GM19468 (cell line): Measurements from ENCODE around the gene STIM2.
"Not testable (repeated sequence)": the region's sequence is repeated elsewhere in the genome, so short reads cannot be mapped to it uniquely, and the experiment has no call there.

ENCODE experiments used
- ATAC-seq: cut with Tn5 transposase; IDR thresholded peaks from one replicate; pipeline ENCODE4 v1.9.1; 2021; ENCODE audit warnings: mild to moderate bottlenecking, moderate library complexity, moderate number of reproducible peaks; ENCODE audit not compliant: unreplicated experiment; ENCODE audit errors: extremely low read depth

Gene STIM2

DNA sequence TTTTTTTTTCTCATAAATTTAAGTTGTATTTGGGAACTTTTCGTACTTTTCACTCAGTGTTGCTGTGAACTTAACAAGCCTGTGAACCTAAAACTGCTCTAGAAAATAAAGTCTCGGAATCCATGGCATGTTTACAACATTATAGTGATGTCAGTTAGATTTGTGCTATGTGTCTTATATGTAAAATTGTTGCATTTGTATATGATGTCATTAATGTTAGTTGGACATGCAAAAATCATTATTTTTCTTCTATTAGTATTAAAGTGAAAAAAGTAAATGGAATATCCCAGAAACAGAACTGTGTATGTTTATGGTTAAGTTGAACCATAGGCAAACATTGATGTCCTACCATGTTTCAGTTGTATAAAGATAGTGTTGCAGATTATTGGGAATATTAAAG, 85.2 kb downstream of the STIM2 start:
- ATAC-seq, result no peak

DNA sequence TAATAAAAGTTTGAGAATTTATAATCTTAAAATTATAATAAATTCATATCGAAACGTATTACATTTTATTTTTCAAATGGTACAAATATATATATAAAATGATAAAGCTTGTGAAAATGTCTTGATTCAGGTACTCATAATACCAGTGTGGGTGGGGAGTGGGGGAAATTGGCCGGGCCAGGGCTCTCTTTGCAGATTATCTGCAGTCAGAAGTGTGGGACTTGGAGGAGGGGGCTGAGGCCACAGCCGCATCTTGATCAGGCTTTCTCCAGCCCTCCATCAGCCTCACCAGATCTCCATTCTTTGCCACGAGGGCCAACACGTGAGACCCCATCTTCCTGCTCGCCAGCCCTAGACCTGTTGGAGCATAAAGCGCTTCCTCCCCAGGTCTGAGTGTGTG, 86.7 kb downstream of the STIM2 start:
- ATAC-seq, result no peak

DNA sequence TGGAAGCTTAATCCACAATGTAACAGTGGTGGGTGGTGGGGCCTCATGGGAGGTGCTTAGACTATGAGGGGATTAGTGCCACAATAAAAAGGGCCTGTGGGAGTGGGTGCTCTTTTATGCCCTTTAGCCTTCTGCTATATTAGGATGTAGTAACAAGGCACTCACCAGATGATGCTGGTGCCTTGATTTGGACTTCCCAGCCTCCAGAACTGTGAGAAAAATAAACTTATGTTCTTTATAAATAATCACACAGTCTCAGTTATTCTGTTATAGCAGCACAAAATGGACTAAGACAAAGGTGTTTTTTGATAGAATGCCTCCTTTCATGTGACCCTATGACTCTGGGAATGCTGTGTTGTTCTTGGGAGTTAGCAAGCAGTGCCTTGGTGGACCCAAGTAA, 89.8 kb downstream of the STIM2 start:
- ATAC-seq, result no peak

DNA sequence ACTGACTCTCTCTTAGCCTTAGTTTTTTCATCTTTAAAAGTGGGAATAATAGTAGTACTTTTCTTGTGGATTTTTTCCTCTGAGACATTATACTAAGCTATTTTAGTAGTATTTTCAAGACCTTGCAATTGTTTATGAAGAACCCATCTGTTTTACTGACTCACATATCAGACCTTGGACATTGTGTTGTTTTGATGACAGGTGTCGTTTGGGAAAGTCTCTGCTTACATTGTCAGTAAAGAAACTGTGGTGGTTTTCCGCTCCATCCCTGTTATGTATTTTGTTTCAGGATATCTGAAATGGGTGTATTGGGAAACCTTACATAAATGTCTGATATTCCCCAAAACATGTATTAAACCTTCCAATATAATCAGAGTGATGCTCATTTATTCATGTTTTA, 92.2 kb downstream of the STIM2 start:
- no peak for ATAC-seq

DNA sequence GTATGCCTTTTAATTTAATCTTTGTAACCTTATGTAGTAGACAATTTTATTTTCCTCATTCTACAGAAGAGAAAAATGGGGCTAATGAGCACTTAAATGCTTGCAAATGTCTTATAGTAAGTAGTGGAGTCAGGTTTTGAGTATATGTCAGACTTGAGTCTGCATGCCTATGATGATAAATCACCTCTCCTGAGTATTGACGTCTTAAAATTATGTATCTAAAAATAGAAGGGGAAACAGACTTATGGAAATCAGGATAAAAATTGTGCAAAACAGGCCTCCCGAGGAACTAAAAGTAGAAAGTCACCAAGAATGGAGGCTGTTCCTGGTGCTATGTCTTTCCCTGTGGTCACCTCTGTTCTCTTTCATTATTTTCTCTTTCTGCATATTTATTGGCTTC, 92.7 kb downstream of the STIM2 start:
- ATAC-seq, result no peak

DNA sequence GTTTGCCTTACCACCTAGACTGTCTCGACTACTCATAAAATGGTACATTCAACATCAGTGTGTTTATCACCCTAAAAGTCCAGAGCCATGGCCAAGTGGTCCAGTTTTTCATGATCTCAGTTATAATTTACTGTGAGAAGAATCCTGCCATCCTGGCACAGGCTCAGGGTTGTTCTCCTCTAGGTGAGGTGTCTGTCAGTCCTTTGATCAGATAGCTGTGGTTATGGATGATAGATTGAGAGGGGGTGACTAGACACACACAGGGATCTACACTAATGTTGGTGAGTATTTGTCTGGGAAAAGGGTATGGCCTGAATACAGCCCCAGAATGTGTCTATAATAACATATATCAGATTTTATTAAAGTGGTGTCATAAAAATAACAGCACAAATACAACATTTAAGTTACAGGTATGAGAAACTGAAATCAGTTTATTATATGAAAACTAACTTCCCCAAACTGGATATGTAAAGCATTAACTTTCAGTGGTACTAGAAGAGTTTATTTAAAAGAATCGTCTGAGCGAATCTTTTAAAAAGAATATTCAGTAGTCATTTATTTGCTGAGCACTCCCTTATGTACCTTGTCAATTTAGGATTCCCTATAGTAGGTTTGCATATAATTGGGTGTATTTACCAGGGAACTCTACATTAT, 93.3 kb downstream of the STIM2 start:
- no peak for ATAC-seq

DNA sequence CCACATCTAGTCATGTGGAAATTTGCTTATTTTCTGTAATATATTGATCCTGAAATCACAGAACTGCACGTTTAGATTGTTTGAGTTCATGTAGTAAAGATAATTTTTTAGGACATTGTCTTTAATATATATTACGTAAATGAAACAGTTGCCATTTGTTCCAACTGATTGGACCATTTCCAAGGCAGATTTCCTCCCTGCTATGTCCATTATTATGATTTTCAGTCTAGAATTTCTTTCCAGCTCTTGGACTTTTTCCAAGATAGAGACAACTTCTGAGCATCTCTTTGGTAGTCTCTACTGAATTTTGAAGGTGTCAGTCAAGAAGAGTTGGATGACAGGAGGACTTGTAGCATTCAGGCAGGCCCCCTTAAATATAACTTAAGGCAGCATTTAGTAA, 94.6 kb downstream of the STIM2 start:
- ATAC-seq, result no peak

DNA sequence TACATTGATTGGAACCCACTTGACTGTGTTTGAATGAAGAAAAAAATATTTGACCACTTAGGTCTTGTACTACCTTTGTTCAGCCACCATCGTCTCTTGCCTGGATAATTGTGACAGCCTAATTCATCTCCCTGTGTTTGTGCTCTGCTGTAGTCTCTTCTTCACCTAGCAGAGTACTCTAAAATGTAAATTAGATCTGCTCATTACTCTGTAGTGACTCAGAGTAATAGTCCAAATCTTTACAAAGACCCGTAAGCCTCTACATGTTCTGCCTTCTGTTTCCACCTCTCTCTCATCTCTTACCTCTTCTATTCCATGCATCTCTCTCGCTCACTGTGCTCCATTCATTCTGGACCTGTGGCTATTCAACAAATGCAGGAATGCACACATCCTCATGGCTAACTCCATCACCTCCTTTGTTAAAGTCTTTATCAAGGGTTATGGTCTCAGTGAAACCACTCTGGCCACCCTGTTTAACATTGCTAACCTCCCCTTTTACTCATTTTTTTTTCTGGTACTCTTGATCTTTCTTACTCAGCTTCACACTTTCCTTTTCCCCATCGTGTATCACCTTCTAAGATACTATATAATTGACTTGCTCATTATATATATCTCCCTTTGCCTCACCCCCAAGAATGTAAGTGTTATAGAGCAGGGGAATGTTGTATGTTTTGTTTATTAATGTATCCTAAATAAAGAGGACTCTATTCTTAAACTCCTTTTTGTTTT, 98.4 kb downstream of the STIM2 start:
- no peak for ATAC-seq

DNA sequence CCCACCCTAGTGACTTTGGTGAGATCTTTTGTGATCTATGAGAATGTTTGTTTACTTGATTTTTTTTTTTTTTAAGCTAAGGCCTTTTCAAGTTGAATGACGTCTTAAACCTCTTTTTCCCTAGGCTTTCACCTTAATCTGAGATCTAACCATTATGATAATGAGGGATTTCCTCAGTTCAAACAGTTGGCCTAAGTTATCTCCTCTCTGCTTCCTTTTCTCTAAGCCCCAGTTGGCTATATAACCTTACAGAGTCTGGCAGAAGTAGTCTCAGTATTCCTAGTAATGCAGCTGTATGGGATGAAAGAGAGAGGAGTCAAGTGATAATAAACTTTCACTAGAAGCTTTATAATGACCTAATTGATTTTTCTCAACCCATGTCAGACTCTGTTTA, 99.0 kb downstream of the STIM2 start:
- ATAC-seq, result no peak

DNA sequence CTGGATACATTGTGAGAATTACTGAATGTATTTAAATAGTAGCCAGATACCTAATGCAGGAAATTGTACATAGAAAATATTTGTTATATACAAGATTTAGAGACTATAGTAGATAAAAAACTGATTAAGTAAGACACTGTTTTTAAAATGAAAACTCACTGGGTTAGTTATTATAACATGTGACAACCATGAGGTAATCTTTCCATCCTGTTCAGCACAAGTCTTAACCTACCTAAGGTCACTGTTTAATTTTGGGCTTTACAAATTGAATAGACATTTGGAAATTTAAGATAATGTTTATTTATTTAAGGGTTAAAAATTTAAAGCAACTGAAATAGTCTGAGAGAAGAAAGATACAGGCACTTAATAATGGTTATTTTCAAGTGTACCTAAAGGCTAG, 102.1 kb downstream of the STIM2 start:
- no peak for ATAC-seq

DNA sequence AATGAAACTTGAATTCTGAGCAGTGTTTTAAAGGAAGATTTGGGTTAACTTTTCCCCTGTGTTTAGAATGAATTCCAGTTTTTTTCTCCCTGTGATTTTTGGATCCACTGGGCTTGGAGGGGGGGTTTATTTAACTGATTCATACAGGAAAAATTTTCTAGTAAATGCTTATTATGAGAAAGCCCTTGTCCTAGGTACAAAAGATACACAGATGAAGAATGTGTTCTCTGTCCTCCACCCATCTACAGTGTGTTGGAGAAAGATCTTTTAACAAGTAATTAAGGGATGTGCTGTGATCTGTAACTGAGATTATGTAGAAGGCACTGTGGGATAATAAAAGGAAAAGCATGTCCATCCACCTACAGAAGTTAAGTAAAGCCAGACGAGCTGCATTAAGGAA, 103.9 kb downstream of the STIM2 start:
- no peak for ATAC-seq

DNA sequence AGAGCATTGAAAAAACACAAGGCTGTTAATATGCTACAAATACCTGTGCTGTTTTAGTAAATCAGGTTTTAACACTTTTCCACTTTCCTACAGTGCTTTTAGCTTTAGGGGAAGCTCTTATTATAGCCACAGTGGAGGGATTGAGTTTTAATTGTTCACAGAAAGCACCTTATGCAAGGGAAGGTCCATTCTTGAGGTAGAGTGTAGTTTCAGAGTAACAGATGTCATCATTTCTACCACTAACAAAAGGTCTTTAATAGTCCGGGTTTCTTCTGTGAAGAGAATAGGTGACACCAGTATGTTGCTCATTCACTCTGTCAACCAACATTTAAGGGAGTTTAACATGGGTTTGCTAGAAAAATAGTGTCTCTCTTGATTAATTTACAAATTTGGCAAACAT, 104.4 kb downstream of the STIM2 start:
- peak; percentile 37 for ATAC-seq

DNA sequence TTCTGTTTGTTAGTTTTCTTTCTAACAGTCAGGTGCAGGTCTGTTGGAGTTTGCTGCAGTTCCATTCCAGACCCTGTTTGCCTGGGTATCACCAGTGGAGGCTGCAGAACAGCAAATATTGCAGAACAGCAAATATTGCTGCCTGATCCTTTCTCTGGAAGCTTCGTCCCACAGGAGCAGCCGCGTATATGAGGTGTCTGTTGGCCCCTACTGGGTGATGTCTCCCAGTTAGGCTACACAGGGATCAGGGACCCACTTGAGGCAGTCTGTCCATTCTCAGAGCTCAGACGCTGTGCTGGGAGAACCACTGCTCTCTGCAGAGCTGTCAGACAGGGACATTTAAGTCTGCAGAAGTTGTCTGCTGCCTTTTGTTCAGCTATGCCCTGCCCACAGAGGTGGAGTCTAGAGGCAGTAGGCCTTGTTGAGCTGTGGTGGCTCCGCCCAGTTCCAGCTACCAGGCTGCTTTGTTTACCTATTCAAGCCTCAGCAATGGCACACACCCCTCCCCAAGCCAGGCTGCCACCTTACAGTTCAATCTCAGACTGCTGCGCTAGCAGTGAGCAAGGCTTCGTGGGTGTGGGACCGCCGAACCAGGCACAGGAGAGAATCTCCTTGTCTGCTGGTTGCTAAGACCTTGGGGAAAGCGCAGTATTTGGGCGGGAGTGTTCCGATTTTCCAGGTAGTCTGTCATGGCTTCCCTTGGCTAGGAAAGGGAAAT, 115.0 kb downstream of the STIM2 start:
- not testable (repeated sequence) for ATAC-seq

DNA sequence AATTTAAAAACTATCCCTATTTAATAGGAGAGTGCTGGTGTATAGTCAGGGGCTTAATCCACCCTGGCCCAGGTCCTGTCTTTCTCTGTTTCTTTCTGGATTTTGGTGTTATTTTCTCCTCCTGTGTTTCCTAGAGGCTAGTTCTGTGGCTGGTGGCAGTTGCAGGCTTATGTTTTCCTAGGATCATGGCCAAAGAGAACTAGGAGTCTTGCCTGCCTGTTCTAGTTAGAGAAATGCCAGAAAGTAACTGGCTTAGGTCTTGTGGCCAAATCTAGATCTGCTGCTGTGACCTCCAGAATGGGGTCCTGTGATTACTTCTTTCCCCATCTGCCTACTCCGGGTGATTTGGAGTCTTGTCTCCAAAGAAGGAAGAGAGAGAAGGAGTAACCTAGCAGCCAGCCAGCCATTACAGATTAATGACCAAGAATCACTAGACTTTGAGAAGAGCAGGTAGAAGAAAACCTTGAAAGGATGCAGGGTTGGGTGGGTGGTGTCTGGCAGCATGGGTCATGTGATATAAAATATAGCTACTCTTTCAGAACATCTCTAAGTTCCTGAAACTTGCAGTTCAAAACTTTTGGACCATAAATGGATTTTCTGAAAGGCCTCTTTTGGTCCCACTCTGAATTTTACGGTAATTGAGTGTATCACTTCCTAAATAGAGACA, 117.9 kb downstream of the STIM2 start:
- ATAC-seq, result no peak

DNA sequence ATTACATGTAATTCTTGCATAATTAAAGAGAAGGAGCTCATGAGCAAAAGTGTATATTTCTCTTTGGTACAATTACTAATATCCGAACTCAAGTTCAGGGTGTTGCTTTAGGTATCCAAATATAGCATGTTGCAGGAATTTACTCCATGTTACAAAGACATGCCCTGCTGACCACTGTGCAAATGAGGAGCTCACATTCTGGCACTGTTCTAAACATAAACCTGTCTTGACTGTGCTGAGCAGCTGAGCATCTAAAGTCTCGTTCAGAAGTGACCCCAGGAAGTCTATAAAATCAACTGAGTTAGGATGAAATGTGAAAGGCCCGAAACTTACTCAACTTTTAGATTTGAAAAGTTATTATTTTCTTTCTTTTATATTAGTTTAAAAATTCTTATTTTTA, 124.3 kb downstream of the STIM2 start:
- no peak for ATAC-seq

DNA sequence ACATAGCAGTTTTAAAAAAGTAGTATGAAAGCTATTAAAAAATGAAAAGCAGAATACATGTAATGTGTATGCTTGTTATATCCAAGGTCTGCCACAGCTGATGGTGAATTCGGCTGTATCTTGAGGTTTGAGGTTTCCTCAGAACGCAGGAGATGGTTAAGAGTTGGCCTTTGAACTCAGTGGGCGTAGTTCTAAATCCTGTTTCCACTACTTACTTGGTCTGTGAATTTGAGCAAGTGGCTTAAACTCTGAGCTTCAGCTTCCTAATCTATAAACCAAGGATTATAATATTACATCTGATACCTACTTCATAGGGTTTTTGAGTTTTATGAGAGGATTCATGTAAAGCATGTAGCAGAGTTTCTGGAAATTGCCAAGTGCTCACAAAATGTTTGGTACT, 125.2 kb downstream of the STIM2 start:
- no peak for ATAC-seq

DNA sequence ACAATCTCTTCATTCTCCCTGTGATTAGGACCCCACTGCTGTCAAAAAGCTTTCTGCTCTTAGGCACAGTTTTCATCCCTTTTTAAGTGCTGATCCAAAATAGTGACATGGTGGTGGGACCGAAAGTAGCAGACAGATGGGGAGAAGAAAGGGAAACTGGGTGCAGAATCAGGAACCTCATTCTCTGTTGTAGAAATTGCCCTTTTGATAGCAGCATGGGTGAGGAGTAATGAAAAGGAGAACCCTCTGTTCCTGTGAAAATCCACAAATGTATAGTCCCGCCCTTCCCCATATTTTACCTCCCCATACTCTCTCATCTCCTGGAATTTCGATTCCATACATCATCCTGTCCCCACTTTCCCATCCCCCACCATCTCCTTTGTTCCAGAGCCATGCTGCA, 126.5 kb downstream of the STIM2 start:
- no peak for ATAC-seq

DNA sequence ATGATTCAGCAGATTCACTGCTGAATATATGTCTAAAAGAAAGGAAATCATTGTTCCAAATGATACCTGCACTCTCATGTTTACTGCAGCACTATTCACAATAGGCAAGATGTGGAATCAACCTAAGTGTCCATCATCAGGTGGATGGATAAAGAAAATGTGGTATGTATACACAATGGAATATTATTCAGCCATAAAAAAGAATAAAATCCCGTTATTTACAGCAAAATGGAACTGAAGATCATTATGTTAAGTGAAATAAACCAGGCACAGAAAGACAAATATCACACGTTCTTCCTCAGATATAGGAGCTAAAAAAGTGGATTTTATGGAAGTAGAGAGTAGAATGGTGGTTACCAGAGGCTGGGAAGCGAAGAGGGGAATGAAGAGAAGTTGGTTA, 130.4 kb downstream of the STIM2 start:
- ATAC-seq, result no peak

DNA sequence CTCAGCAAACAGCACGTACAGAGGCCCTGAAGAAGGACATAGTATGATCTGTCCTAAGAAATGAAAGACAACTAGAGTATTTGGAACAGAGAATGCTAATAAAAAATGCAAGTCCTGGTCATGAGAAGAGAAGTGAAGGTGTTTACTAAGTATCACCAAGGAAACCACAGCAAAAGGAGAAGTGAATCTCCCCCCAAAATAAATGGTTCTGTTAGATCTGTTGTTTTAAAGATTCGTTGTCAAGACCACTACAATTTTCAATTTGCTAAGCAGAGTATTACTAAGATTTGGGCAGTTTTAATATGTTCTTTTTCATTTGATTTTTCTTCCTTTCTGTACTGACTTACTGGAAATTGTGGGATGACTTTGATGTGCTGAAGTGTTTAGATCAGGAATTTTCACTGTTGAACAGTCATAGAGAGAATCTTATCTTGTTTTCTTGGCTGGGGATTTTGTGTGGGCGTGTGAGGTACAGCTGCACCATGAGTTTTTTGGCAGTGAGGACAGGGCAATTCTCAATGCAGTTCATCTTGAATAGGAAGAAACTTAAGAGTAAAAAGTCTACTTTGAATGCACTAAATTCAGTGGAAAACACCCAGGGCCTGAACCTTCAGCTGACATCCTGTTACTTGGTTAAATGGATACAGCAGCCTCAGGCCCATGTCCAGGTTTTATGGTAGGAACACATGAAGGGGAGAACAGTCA, 132.2 kb downstream of the STIM2 start:
- peak; percentile 93 for ATAC-seq

DNA sequence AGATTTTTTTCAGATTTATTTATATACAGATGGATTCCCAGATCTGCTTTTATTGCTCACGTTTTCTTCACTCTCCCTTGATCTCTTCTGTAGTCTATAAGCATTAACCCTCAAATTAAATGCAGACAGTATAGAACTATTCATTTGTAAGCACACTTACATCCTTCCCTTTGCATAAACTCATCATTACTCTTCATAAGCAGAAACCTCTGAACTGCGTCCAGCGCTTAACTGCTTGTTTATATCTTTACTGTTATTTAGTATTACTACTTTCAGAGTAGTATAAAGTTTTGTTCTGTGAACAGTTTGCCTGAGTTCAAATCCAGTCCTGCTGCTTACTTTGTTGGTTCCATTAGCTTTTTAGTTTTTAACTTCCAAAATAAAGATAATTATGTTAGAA, 132.9 kb downstream of the STIM2 start:
- ATAC-seq, result no peak
